ENCODE results near the gene PBRM1.

DNA sequence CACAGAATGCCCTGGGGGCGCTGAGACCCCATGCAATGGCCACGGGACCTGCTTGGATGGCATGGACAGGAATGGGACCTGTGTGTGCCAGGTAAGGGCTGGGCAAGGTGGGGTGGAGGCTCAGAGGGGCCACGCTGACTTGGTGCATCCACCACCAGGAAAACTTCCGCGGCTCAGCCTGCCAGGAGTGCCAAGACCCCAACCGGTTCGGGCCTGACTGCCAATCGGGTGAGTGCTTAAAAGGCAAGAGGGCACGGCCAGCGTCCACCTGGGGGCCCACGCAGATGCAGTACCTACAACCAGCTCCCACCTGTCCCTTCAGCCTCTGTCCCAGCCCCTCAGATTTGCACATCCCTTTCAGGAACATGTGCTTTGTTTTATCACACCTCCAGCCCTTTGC, 183.7 kb downstream of the PBRM1 start:
- TF ChIP-seq EZH2phosphoT487 (IDR thresholded peaks at IDR 0.05; ENCODE audit: insufficient read depth, low read depth) (no peak), EZH2 (IDR thresholded peaks at IDR 0.05; ENCODE audit: insufficient read depth, poor library complexity, severe bottlenecking) (no peak)

Measured in GM23248 (cell line).